GM11168 (cell line): ENCODE data around the gene PTPN18.
"Not testable (repeated sequence)": the region's sequence is repeated elsewhere in the genome, so short reads cannot be mapped to it uniquely, and the experiment has no call there.

Experiments used
- in situ Hi-C: fragments of 300-500 bp; cut with MboI; formaldehyde crosslinking; loops from one replicate; pipeline ENCODE4 v1.12.0; 2022; ENCODE audit warnings: low sequenced_read_pairs; ENCODE audit not compliant: unreplicated experiment

Gene PTPN18

DNA sequence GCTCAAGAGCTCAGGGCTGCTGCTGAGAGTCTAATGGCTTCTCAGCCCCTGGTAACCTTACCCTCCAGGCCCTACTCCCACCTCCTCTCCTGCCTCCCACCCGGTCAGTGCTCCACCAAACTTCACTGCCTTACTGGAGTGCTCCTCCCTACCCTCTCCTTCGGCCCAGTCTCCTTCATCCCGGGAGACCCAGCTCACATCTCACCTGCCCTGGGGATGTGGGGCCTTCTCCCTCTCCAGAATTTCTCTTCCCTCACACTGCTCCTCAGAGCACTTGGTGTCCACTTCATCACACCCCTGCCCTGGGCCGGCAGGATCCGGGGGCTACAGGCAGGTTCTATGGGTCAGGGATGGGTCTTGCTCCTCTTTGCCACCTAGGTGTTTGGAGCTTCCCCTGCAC lies 21.6 kb downstream of the PTPN18 start:
- in situ Hi-C loops = no loop called here

DNA sequence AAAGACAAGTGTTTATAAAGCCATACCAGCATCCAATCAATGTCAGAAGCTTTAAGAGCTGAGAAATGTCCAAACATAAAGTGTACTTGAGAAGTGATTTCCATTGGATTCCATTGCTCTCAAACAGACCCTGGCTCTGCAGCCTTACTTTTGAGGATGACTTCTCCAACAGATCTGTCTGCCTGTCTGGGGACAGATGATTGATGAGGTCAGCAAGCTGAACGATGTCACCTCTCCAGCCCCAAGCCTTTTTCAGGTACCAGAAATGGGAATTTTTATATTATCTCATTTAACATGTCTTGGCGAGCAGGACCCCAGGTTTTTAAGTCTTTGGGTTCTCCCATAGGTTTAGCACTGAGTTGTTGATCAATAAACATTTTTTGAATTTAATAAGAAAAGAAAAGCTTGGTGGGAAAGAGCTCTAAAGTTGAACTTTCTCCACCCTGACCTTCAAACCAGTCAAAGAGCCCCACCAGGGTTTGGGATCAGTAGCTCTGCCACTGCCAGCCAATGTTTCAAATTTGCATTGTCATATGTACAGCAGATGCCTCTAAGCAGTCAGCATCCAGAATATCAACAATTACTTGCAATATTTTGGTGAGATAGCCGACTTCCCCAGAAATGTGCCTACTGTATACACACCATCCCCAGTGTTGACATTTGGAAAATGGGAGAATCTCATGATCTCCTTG lies 22.5 kb downstream of the PTPN18 start:
- in situ Hi-C loops = no loop called here

DNA sequence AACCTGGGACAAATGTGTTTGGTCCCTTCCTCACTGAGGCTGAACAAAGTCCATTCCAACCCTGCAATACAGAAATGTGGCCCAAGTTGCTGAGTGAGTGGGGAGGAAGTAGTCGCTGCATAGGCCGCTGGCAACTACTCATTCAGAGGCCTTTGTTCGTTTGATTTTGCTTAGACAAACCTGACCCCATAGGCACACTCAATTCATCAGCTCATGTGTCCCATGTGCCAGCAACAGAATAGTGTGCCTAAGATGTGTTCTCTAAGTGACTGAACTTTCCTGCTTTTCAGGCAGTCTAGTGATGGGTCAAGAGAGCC lies 23.0 kb downstream of the PTPN18 start:
- in situ Hi-C loops = no loop called here

DNA sequence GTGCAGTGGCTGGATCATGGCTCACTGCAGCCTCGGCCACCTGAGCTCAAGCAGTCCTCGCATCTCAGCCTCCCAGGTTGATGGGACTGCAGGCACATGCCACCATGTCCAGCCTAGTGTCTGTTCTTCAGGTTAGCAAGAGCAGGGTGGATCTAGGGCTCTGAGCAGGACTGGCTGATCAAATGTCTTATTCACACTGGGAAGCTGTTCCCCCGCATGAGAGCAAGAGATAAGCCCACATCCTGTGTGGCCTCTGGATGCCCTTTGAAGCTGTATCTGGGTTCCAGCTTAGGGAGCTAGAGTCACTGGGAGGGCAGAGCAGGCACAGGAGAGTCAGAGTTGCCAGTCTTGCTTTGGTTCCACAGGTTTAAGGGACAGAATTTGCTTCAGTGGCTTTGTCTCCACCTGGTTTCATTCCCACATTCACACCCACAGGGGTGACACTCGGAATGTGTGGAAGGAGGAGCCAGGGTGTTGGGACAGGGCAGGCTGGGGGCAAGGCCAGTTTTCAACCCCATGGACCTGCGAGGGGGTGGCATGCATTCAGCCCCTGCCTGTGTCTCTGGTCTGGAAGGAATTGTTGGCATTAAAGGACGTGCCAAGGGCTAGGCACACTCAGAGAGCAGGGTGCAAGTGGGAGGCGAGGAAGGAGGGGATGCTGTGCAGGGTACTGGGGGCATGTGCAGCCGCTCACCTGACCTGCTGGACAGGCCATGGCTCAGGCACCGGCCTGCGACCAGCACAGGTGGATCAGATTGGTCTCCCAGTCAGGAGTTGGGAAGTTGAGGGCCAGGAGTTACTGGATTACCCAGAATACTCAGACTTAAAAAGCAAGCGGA lies 24.5 kb downstream of the PTPN18 start:
- in situ Hi-C loops = no loop called here

DNA sequence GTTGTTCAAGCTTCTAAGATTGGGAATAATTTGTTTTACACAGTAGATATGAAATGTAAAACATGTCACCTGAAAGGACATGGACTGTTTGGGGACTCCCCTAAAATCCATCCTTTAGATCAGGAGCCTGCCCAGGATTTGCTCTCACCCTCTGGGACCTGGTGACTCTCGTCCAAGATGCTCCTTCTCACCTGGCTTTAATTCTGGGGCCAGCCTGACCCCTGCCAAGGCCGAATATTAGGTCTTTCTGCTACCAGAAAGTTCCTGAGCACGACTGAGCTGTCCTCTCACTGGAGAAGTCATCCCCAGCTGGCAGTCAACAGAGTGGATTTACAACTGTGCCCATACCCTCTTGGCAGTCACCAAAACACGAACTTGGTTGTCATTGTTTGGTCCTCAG lies 25.3 kb downstream of the PTPN18 start:
- in situ Hi-C loops = no loop called here

DNA sequence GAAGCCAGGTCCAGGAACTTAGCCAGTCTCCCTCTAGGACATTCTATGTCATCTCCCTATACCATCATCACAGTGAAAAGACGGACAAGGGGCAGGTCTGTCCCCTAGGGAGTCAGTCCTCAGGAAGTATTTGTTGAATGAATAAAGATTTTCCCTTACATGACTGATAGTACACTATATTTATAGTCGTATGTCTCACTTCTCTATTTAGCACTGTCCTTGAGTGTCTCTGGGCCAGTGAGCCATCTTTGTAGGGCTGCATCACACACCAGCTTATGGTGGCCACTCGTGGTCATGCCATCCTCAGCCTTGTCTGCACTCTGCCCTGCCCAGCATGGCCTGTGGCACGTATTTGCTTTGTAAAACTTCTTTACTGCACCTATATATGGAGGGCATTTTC lies 25.8 kb downstream of the PTPN18 start:
- in situ Hi-C loops = no loop called here

DNA sequence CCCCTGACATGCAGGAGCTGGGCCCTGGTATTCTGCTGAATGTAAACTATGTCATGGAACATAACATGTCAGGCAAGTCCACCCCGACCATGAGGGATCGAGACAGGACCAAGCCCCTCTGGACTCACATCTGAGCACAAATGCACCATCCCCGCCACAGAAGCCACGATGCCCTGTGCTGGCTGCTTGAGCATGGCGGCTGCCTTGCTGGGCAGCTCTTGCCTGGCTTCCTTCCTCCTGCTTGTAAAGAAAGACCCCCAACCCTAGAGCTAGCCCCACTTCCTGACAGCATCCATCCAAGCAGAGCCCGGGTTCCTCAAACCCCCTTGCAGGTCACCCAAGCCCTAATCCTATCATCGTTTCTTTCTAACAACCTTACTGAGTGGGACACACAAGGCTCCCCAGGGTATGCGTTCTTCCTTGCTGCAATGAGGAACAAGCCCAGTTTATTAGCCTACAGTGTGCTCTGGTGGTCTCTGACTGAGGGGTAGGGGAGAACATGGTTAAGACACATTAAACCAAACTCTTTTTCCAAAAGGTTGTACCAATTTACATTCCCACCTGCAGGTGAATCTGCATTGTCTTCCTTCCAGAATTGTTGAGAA lies 26.6 kb downstream of the PTPN18 start:
- in situ Hi-C loops = no loop called here

DNA sequence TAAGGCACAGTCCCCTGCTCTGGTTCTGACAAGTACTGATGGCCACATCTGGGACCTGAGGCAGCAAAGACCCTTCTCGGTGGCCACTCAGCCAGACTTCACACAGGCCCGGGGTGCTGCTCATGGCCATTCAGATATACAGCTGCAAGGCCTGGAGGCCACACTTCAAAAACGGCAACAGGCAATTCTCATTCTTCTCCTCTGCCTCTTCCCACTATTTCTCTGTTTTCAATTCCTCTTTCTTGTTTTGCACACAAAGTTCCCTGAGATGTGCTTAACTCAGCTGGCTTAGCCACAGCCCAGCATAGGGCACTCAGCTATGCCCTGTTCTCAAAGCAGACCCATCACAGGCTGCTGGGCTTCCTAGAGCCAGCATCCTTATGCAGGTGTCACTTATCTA lies 29.9 kb downstream of the PTPN18 start:
- in situ Hi-C loops = no loop called here

DNA sequence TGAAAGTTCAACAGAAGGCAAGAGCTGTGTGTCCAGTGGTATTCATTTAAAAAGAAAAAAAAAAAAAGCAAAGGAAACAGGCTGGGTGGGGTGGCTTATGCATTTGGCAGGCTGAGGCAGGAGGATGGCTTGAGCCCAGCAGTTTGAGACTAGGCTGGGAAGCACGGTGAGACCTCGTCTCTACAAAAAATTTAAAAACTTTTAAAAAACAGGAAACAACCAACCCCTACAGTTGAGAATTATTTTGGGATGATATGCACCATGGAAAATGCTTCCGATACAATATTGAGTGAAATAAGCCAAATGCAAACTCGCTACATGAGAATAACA lies 31.2 kb downstream of the PTPN18 start:
- in situ Hi-C loops = no loop called here

DNA sequence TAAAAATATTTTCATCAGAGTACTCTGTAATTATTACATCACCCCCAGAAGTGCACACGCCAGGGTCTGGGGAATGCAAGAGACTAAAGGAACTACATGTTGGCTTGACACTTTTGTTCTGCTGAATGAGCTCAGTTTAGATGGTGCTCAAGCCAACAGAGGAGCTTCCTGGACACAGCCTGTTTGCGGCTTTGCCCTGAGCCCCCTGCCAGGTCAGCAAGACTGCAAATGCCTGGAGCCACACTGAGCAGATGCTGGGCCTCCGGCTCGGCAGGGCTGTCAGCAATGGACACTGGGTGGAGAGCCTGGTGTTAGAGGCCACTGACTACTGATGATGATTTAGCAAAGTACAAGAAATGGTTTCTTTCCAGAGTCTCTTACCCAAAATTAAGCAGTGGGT lies 31.9 kb downstream of the PTPN18 start:
- in situ Hi-C loops = no loop called here

DNA sequence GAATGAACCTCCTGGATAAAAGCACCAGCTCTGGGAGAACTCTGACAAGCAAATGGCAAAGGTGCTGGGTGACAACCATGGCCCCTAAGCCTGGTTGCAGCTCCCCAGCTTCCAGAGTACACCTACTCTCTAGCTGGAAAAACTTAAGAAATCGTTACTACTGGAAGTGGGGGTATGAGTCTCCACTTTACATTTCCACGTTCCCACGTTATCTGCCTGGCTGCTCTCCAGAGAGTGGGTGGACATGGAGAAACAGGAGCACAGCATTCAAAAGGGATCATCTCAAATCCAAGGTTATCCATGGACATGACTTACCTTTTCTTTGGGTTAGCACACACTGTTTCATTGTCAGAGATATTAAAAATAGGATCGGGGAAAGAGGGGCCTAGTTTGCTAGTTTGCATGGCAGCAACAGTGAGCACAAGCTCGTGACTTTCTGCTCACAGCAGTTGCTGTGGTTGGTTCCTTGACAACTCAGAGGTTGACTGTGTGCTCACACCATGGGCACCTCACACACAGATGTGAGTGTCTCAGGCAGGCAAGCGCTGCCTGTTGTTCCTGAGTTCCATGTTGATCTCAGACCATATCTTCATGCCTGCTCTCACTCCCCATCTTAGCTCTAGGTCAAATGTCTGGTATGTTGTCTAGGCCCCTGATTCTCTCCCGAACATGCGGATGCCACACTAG lies 32.5 kb downstream of the PTPN18 start:
- in situ Hi-C loops = no loop called here

DNA sequence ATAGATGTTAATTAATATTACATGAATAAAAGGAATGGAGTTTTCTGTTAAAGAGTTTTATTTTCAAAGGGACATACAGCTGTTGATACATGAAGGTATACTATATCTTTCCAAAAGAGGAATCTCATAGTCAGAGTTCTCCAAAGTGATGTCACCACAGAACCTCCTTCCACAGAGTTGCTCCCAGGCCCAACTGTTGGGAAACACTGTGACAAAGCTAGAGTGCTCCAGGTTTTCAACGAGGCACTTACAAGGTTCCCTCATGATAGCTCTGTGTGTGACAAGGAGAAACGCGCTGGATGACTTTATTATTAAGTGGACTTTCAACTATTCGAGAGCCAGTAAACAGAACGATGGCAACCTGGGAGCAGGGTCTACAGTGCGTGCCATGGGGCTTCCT lies 33.5 kb downstream of the PTPN18 start:
- in situ Hi-C loops = no loop called here

DNA sequence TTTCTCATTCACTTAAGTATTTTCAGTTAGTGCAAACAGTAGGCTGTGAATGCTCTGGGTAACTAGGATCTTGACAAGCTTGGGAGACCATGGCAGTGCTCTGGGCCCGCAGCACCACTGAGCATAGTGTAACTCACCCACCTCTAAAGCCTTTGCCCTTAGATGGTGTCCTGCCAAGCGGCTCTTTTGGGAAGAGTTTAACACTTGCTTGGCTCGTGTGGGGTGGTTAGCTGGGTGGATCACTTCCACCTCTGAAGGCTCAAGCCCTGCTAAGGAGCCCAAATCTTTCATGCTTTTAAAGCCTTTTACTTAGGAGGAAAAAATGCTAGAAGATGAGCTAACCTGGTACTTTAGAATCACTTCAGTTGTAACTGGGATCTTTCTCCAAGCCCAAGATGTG lies 33.9 kb downstream of the PTPN18 start:
- in situ Hi-C loops = no loop called here

DNA sequence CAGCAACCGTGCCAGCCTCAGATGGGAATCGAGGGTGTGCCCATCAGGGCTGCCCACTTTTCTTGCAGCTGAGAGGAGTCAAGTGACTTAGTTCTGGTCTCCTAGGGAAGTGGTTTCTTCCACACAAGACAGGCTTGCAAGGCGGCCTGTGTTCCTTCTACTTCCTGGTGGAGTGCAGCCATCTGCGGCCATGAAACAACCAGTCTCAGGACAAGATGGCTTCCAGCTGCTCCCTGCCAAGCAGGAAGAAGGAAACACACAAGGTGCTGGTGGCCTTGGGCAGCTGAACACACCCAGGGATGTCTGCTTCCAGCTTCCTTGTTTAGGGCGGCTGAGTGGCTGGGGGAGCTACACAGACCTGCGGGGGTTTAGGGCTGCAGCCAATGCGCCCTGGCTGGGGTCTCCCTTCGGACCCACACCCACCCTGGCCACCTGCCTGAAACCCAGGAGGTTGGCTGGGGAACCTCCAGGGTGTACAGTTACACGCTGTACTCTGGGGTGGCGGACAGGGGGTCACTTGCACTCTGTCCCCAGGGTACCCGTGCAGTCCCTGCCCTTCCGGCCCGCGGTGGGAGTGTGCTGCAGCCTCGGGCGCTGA lies 34.7 kb downstream of the PTPN18 start:
- in situ Hi-C loops = no loop called here

DNA sequence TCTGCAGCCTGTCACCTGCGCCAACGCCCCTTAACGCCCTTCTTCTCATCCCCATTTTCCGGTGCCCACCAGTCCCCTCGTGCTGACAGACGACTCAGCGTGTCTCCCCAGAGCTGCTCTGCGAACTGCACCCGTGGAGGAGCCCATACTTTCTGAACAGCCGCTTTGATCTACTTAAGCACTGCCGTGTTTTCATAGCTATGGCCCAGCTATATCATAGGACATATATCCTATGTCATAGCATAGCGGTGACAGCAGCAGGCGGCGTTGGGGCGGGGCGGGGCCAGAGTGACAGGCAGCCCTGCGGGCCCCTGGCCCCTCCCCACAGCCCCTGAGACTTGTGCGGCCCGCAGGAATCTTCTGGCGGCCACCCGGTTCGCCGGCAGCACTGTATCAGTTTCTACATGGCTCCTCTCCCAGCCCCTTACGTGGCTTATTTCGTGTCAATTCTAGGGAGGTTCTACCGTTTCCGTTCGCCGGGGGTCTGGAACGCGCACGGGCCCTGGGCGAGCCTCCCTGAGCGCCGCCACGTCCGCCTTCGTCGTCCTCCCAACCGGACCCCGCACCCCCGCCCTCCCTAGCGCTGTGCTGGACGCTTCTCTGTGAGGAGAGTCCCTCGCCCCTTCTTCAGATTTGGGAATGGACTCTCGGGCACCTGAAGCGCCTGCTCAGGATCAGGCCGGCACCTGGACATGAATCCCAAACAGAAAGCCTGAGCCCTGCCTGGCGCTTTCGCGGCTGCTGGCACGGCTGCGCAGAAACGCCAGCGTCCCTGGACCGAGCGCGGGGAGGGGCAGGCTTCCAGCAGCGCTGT lies 35.4 kb downstream of the PTPN18 start:
- in situ Hi-C loops = no loop called here

DNA sequence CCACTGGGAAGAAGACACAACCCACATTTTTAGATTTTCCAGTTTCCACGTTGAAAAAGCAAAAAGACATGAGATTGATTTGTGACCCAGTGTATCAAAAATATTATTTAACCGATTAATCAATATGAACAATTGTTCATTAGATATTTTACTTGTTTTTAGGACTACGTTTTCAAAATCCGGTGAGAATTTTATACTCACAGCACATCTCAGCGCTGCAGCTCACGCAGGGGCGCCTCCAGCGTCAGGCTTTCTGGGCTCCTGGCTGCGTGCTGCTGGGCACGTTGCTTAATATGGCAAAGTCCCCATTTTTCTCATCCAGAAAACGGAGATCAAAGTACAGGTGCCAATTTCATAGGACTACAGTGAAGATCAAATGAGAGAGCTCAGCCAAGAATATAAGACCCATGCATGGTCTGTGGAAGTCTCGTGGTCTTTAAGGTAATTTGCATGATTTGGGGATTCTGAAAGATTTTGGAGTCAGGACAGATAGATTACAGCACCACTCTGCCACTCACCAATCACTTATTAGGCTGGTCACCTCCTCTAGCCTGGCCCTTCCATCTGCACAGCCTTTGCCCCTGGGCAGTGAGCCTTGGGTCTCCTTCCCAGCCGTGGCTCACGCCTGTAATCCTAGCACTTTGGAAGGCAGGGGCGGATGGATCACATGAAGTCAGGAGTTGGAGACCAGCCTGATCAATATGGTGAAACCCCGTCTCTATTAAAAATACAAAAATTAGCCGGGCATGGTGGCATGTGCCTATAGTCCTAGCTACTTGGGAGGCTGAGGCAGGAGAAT lies 36.2 kb downstream of the PTPN18 start:
- in situ Hi-C loops = no loop called here

DNA sequence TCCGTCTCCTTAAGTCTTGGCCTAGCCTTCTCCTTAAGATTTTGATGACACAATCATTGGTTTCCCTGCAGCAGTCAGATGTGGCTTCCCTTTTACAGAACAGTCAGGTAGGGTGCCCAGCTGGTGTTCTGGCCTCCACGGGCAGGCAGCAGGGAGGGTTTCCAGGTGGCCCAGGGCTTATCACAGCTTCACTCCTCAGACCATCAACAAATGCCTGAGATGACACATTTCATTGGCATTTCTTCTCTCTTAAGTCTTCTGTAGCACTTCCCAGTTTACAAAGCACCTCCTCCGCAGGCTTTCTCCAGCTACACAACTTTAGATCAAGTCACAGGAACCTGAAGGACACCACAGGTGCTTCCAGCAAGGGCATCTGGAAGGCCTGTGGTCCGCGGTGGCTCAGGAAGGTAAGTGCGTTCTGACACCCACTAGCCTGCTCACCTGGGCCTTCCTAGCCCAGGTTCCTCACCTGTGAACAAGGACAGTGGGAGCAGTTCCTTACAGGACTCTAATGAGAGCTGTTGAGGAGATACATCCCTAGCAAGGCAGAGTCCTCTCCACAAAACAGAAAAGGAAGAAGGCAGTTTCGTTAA lies 37.6 kb downstream of the PTPN18 start:
- in situ Hi-C loops = no loop called here

DNA sequence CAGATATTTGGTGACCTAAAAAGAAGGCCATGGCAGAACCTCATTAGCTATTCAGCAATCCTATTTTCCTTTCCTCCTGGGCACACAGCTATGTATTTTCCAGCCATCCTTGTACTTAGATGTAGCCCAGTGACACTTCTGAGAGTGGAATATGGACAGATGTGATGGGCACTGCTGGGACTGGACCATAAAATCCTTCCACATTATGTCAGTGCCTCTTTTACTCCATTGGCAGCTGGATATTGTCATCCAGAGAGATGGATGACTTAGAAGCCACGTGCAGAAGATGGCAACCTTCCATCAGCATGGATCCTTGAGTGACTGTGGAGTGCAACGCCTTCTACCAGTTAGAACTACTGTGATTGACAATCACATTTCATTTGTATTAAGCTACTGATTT lies 50.4 kb downstream of the PTPN18 start:
- in situ Hi-C loops = loop anchor here (10.0 kb wide), 1 partner anchor 309 kb away; no protein-coding TSS in a partner anchor

DNA sequence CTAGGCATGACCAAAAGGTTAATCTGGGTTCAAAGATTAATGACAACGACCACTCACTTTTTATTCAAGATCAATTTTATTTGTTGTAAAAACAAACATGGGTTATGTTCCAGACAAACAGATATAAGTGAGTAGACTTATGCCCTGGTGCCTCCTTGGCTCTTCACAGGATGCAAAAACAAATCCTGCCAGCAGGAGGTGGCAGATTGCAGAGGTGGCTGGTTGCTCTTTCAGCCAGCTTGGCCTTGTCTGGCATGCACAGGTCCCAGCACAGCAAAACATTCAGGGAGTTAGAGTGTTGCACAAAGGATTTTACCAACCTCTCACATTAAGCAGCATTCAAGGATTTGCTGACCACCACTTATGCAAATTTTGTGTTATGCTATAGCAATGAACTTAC lies 60.8 kb downstream of the PTPN18 start:
- in situ Hi-C loops = not testable (repeated sequence)
